BJ (cell line): ENCODE results near the gene CNGA3. TPM values are rescaled to one million over a fixed set of nuclear protein-coding genes. Genes with fewer than 3 reads are reported as not detected.
"Not testable (repeated sequence)": the region's sequence is repeated elsewhere in the genome, so short reads cannot be mapped to it uniquely, and the experiment has no call there.

Experiments used
- CTCF ChIA-PET: fragments of 350-600 bp; formaldehyde crosslinking; extraction: SDS; loops from one replicate; lab custom pipeline; 2021; ENCODE audit warnings: antibody characterized with exemption, inconsistent platforms; lab: Yijun Ruan, JAX
- POLR2A ChIA-PET: fragments of 300-600 bp; sonication (Branson Sonifier 250); formaldehyde crosslinking; extraction: SDS; loops from one replicate; lab custom pipeline; 2021; ENCODE audit warnings: antibody characterized with exemption; lab: Charles Lee
- DNase-seq: peaks from one replicate; pipeline ENCODE4 v3.0.0-alpha.2; 2011; ENCODE audit warnings: low read depth
- H3K27me3 ChIP-seq: 2 replicates; pipeline ENCODE4 v1.6.0; 2011; ENCODE audit warnings: low read length; ENCODE audit not compliant: control insufficient read depth, insufficient read depth
- H3K36me3 ChIP-seq: 2 replicates; pipeline ENCODE4 v1.5.1; 2011; ENCODE audit warnings: low read length; ENCODE audit not compliant: control insufficient read depth, insufficient read depth
- H3K4me3 ChIP-seq: 2 replicates; pipeline ENCODE4 v1.5.1; 2011; ENCODE audit warnings: low read depth, mild to moderate bottlenecking, control low read depth, low read length
- polyA plus RNA-seq: library from polyadenylated mRNA; depleted of rRNA; stranded (reverse); fragments of >200 nt; gene quantifications from 2 replicates; pipeline ENCODE4 v1.2.3, GENCODE V29; 2011
- TF ChIP-seq, protein P1 (sequence below): IDR thresholded peaks from 2 replicates; pipeline ENCODE4 v1.5.1; 2011; ENCODE audit warnings: low read depth, mild to moderate bottlenecking, control low read depth, inconsistent platforms, low read length, moderate library complexity; ENCODE audit not compliant: insufficient read depth

CNGA3 gene
- polyA plus RNA-seq, 1 experiment = not detected

- DNase-seq = no peak
- no peaks in the 10 kb centered on the region for H3K27me3 ChIP-seq
- no peak overlapping the region for H3K4me3 ChIP-seq
- TF ChIP-seq, protein P1, sequence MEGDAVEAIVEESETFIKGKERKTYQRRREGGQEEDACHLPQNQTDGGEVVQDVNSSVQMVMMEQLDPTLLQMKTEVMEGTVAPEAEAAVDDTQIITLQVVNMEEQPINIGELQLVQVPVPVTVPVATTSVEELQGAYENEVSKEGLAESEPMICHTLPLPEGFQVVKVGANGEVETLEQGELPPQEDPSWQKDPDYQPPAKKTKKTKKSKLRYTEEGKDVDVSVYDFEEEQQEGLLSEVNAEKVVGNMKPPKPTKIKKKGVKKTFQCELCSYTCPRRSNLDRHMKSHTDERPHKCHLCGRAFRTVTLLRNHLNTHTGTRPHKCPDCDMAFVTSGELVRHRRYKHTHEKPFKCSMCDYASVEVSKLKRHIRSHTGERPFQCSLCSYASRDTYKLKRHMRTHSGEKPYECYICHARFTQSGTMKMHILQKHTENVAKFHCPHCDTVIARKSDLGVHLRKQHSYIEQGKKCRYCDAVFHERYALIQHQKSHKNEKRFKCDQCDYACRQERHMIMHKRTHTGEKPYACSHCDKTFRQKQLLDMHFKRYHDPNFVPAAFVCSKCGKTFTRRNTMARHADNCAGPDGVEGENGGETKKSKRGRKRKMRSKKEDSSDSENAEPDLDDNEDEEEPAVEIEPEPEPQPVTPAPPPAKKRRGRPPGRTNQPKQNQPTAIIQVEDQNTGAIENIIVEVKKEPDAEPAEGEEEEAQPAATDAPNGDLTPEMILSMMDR = no peak
- POLR2A ChIA-PET = no interaction called here
- CTCF ChIA-PET = no interaction called here
- no peaks in the 10 kb centered on the region for H3K36me3 ChIP-seq
Observed at GRCh38 chr2:98300141-98300874, 45.9 kb upstream of the CNGA3 start.

DNA sequence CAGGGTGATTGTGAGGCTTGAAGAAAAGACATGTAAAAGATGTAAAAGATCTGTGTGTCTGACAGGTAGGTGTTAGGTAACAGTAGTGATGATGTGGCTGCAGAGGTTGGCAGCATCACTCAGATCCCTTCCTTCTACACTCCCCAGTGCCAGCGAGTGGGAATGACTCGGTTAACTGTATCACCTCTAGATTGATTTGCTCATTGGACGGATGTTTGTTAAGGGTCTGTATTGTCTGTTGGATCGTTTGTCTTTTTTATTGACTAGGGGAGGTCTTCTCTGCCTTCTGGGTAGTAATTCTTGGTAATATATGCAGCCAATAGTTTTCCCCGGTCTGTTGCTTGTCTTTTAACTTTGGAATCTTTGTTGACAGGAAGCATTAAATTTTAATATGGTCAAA is 44.8 kb upstream of the CNGA3 start:
- DNase-seq = no peak
- H3K27me3 ChIP-seq = no peaks in the 10 kb centered on the region
- ChIA-PET CTCF (no interaction called here), POLR2A (no interaction called here)
- TF ChIP-seq, protein P1 = no peak
- no peaks in the 10 kb centered on the region for H3K36me3 ChIP-seq
- no peak overlapping the region for H3K4me3 ChIP-seq

DNA sequence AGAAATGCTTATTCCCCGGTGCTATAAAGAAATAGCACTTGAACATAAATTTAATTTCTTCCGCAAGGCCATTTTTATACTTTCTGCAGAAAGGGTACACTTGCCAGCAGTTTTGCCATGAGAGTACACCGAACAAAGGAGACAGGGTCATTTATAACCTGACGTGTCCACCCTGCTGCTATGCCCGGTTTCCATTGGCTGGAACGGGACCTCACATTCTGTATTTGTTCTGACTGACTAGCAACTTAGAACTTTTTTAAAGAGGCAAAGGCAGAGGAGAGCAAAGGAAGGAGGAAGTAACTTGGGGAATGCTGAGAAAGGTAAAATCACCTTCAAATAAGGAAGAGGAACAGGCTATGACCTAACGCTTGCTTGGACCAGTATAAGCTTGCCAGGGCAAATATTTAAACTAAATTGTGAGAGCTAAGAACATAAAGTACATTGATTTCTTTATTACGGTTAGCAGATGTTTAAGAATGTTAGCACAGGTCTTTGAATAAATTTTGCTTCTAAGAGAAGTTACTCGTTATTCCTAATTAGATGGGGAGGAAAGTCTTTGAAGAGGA is 39.0 kb upstream of the CNGA3 start:
- CTCF ChIA-PET = interaction anchor here (0.5 kb wide), 1 partner anchor 77 kb away, joined by 3 read pairs; no protein-coding TSS in a partner anchor
- H3K4me3 ChIP-seq, H3K27me3 ChIP-seq, DNase-seq, POLR2A ChIA-PET, H3K36me3 ChIP-seq: not testable (repeated sequence)

DNA sequence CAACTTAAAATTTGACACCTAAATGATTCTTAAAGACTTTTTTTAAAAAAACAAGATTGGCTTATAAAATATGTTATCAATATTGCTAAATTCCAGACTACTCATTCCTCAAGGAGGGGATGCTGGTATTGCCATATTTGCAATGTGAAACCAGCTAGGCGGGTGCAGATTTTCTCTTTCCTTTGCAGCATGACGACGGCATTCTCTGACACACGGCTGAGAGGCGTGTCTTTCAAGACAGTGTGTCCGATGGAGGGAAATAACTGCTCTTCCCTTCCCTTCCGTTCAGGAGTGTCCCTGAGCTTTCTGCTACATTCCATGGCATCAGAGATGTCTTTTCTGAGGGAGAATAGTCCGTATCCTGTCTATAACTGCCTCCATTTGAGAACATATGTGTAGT is 38.2 kb upstream of the CNGA3 start:
- Histone ChIP-seq H3K4me3 (no peak overlapping the region), H3K36me3 (no peaks in the 10 kb centered on the region), H3K27me3 (no peaks in the 10 kb centered on the region)
- ChIA-PET CTCF (interaction anchor here (0.6 kb wide), 1 partner anchor 132 kb away, joined by 3 read pairs; no protein-coding TSS in a partner anchor), POLR2A (no interaction called here)
- no peak for DNase-seq
- TF ChIP-seq, protein P1 = no peak

- H3K4me3 ChIP-seq = no peak overlapping the region
- POLR2A ChIA-PET = no interaction called here
Observed at GRCh38 chr2:98308532-98308931, 37.7 kb upstream of the CNGA3 start.

More at GRCh38 chr2:98308532-98308931, 37.7 kb upstream of the CNGA3 start:
- H3K36me3 ChIP-seq = no peaks in the 10 kb centered on the region
- H3K27me3 ChIP-seq = no peaks in the 10 kb centered on the region
- CTCF ChIA-PET = interaction anchor here (0.6 kb wide), 1 partner anchor 132 kb away, joined by 3 read pairs; no protein-coding TSS in a partner anchor
- TF ChIP-seq, protein P1 = no peak
- DNase-seq = no peak
